GM21390 (cell line): ENCODE data around the gene MBTPS1.

Experiments
- ATAC-seq: cut with Tn5 transposase; IDR thresholded peaks from one replicate; pipeline ENCODE4 v1.9.1; 2021; ENCODE audit not compliant: unreplicated experiment

Gene MBTPS1

DNA sequence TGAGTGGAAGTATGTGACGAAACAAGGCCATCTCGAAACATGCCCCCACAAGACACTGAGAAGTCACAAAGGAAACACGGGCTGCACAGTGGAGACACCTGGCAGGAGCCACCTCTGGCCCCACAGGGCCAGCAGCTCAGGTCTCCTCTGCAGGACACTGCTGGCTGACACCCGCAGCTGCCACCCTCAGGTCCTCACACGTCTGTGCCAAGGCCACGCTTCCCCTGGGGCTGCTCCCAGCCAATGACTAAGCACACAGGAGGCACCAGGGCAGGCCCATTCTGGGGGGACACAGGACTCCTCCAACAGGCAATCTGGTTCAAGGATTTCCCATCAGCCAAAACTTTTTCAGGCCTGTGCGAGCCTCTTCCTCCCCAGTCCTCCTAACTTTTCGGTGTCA is 36.4 kb downstream of the MBTPS1 start:
- no peak for ATAC-seq

DNA sequence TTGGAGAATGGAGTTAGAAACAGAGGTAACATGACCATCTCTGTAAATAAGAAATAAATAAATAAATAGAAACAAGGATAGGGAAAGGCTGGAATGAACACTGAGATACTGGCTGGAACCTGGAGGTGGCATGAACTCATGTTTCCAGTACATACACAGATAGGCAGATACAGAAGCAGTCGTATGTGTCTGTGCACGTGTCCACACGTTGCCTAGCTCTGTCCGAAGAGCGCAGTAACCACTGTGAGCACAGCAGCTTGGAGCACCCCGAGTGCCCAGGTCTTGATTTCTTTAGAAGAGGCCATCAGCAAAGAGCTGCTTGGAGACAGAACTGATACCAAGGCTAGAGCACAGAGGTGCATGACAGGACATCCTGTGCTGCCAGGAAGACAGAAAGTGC is 37.1 kb downstream of the MBTPS1 start:
- no peak for ATAC-seq

DNA sequence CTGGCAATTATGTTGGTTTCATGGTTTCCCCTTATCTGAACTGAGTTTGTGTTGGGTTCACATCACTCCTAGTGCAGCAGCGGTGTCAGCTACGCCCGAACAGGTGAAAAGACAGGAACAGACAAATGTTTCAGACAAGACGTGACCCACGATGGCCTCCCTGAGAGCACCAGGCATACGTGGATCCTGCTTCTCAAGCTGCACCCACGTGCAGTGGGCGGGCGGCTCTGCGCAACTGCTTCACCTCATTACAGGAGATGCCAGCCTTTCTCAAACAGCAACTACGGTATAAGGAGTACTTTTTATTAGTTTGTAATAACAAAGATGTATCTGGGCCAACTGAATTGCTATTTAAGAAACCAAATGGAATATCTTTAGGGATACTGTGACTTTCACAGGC is 41.4 kb downstream of the MBTPS1 start:
- no peak for ATAC-seq

DNA sequence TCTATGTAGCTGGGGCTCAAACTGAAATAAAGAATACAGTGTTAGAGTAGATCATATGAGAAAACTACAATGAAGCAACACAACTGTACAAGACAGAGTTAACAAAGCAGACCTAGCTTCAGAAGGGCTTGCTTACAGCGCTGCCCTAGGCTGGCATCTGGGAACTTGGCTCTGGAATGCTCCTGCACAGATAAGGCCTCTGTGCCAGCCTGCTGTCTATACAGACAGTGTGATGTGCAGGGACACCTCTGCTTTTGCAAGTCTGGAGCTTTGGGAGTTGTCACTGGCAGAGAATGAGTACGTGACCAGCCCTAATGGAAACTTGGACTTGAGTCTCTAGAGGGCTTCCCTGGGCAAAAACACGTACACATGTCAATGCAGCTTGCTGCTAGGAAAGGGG is 42.0 kb downstream of the MBTPS1 start:
- ATAC-seq: no peak

DNA sequence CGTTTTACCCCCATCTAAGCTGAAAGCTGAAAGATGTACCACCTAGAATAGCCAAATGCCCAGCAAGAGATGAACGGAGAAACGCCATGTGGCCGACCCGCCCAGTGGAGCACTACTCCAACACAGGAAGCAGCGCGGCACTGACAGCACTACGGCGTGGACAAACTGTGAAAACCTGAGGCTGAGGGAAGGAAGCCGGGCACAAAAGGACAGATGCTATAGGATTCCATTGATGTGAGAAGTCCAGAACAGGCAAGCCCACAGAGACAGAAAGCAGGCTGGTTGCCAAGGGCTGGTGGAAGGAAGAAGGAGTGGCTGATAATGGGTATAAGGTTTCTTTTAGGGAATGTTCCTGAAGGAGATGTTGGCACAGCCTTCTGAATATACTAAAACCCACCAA is 44.7 kb downstream of the MBTPS1 start:
- no peak for ATAC-seq

DNA sequence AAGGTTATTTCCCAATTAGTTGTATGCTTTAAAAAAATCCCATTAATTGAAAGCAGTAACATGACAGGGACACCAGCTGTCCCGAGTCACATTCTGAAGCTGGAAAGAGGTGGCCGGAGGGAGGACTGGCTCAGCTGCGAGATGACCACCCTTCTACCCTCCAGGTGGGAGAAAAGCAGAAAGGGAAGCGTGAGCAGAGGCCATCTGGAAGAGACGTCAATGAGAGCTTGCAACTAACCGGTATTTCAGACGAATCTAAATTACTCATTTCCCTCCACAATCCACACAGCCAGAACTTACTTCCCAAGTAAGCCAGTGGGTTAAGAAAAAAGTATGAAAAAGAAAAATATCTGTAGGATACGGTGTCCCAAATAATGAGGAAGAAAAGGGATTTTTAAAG is 45.6 kb downstream of the MBTPS1 start:
- ATAC-seq: no peak

DNA sequence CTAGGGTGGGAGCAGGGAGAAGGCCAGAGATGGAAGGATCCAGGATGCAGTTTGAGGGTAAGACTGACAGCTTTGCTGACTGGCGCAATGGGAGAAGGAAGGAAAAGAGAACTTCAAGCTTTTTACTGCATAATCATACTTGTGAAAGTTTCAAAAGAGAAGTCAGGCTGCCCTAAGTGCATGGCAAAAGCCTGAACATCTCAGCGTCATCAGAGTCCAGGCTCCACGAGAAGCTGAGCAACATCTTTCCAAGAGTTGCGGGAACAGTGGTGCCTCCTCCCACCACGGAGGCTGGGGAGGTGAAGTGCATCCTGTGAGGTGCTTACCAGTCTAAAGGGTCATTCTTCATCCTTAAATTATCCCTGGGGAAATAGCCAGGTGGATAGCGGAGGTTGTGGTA is 47.2 kb downstream of the MBTPS1 start:
- ATAC-seq: no peak

DNA sequence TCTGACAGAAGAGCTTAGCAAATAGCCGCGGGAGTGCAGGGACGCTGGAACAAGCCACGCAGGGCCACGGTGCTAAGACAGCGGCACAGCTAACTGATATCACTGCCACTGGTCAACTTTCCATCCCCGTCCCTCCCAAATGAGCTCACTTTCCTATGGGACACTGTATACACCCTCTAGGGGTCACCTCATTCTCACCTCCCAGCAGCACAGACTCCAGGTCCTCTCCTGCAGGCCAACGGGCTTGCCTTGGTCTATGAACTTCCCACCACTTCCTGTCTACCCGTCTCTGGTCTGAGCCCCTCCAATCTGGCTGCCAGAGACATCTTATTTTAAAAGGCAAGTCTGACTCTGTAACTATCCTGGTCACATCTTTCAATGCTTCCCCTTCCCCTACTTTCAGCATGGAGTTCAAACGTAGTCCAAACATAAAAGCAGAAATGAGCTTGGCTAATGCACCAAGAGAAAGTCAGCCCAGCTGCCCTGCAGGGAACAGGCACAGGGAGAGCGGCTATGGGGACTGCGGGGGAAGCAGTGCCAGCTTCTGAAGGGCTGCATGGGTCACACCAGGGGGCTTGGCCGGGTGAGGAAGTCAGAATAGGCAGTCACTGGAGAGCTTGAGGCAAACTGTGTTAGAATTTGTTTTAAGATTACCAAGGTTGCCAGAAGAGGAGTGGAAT is 47.8 kb downstream of the MBTPS1 start:
- ATAC-seq: no peak

DNA sequence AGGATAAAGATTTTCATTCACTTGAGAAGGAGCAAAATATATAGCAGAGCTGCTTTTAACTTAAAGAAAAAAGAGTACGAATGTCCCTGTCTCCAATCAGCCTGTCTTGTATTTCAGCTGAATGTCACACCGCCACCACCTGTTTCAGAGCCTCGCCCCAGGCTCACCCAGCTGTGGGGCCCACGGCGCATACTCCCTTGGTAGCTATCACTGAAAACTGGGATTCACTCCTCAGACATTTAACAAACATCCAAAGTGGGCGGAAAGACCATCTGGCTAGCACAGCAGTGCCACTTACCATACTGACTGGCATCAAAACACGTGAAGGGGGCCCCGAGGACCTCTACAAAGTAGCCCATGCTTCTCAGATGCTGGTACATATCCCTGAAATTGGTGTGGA is 48.7 kb downstream of the MBTPS1 start:
- ATAC-seq: no peak

DNA sequence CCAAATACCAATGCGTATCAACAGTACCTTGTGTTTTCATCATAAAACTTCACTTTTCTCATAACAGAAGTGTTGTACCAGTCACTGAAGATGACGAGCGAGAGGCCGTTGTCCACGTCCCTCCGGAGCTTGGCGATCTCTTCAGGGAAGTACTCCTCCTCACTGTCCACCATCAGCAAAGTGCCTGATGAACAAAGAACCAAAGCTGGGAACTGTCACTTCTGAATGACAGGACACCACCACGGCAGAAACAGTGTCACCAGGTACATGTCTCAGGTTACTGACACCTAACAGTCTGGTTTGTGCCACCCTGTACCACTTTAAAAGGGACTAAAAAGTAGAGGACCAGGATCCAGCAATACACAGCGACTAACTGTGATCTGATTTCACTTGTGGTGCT is 49.1 kb downstream of the MBTPS1 start:
- no peak for ATAC-seq

DNA sequence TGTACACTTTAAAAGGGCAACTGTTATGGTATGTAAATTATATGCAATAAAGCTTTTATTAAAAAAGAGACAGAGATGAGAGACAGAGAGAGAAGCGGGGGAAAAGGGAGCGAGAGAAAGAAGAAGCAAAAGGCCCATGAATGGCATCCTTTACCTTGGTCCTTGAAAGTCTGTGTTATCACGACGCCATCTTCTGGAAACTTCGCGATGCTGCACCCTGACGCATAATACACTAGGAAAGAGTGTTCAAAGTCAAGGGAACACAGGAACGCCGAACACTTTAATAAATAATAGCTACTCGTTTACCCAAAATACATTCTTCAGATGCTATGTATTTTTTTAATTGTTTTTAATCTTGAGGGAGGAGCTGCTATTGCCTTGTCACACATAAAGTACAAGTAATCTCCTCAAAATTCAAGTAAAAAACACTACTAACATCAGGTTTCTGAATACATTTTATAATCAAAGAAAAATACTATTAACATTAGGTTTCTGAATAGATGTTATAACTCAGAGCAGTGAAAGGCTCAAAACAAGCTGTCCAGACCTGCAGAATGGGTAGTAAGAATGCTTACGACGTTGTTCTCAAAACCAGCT is 51.1 kb downstream of the MBTPS1 start:
- no peak for ATAC-seq

DNA sequence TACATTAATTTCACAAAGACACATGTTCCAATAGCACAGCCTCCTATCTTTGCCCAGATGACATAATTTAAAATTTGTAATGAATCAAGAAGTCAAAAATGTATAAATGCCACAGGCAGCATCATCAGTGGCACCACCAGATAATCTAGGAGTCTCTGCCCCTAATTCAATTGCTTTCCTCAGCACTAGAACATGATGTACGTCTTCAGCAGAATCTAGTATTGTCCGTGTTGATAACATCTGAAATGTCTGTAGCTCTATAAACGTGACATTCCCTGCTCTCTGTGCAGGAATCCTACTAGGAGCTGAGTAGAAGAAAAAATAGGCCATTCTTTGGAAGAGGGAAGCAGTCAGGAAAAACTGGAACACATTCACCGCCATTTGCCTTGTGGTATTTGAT is 52.8 kb downstream of the MBTPS1 start:
- ATAC-seq: no peak

DNA sequence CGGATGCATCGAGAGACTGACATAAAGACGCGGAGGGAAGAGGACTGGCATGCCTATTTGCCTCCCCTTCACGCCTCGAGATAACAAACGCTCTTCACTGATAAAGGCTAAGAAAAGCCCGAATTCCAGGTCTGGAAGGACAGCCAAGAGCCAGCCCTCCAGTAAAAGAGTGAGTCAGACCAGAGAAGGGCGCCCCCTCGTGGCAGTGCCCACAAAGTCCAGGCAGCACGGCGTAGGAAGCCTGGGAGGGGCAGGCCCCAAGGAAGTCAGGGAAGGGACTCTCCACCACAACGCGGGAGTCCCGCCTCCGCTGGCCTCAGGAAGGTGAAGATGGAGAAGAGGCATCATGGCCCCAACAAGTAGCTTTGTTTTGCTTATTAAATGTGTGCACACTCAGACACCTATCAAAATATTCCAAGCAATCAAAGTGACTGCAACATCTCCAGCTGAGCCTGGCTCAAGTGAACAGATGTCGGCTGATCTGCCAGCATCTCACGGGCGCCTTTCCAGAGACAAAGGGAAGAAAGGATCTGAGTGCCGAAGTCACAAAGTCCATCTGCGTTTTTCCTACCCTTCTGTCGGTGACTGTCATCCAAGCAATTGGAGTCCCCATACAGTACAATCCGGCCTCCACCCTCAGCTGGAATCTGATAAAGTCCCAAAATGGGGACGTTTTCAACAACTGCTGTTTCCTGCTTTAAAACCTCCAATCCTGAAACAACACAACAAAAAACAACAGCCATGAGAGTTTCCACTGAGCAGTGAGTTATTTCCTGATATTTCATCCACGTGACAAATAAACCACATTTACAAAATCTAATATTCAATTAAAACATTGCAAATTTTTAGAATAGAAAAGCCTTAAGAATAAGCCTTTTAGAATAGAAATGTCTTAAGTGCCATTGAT is 53.8 kb downstream of the MBTPS1 start:
- no peak for ATAC-seq

DNA sequence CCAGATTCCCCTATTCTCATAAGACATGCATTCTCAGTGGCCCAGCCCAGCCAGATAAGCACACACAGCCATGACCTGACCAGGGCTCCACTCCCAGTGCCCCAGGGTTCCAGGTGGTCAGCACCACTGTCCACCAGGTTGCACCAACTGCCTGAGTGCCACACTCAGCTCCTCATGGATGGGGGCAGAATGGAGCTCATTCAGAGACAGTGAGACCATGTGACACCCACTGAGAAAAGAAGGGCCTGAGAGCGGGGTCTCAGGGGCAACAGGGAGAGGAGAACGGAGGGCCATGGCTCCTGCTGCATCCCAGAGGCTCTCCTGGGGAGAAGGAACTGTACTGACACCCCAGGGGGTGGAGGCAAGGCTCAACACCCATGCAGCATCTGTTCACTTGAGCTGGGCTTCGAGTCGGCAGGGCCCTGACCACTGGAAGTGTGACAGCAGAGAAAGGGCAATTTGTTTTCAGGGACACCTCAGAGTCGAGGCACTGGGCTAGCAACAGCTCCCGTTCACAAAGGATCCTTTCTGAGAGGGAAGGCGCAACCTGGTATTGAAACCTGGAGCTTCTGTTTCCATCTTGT is 55.4 kb downstream of the MBTPS1 start:
- no peak for ATAC-seq

DNA sequence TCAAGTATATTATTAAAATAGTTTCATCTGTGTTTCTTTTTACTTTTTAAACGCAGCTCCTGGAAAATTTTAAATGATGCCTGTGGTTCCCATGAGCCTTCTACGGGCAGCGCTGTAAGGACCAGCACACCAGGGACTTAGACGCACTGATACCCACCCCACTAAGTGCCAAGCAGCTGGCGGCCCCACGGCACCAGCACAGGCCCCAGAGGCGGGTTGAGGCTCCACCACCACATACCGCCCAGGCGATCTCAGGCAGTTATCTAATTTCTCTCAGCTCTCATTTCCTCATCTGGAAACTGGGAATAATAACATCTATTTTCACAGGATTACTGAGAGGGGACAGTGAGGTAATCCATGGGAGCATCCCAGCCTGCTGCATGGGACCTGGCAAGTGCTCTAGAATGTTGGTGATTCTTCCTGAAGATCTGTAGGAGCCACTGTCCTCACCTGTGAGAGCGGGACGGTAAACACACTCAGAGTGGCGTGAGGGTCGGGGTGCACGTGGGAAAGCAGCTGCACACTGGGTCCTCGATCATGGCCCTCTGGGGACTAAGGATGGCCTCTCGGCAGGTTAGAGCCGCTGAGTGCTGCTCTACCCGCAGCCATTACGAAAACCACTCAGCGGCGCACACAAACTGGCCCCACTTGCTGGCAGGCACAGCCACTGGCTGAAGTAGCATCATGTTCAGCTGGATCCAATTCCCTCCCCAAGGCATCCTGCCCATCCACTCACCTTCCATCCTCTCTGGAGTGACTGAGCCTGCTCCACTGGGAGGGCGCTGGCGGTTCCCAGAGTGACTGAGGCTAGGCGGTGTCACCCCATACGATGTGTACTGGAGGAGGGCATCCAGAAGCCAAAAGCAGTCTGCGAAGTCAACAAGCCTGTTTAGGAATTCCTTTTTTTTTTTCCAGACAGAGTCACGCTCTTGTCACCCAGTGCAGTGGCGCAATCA is 56.5 kb downstream of the MBTPS1 start:
- ATAC-seq: no peak

DNA sequence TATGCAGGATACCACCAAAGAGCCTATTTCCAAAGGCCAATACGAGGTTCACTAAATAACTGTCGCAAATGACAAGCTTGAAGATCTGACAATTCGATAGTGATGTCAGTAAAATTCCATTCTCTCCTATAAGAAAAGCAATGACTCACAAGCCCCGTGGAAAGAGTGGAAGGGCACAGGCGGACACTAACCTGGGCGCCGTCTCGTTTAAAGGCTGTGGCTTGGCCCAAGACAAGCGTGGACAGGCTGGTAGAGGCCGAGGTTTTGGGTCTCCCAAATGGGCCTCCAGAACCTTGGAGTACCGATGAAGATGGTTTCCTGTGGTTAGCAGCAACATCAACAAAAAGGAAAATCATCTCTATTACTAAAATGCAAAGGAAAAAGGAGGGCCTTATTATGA is 57.6 kb downstream of the MBTPS1 start:
- no peak for ATAC-seq

DNA sequence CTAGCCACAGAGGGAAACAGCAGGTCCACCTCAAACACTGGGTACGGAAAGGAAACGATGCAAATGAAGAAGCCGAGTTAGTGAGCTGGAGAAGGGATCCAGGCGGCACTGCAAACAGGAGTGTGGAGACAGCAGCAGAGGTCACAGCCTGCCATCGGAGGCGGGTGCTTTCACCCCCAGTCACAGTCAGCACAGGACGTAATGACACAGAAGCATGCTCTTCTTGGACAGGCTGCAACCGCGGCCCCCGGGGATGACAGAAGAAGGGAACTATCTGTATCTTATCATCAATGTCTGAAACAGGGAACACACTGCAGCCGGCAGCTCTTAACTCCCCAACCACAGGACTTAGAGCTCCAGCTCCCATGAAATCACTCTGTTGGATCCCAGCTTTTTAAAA is 58.1 kb downstream of the MBTPS1 start:
- no peak for ATAC-seq

DNA sequence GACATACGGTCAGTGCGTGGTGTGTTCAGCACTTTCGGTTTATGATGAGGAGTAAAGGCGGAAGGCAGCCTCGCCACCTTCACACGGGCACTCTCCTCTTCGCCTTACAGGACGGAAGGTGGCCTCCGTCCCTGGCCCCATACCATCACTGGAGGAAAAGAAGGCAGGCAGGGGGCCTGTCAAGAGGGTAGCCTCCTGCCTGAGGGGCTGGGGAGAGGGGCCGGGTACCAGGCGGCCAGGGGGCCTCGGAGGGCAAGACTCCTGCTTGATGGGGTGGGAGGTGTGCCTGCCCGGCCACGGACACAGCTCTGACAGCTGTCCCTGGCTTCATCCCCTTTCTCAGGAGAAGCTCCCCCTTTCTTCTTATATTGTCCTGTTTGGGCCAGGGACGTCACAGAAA is 58.5 kb downstream of the MBTPS1 start:
- ATAC-seq: no peak

DNA sequence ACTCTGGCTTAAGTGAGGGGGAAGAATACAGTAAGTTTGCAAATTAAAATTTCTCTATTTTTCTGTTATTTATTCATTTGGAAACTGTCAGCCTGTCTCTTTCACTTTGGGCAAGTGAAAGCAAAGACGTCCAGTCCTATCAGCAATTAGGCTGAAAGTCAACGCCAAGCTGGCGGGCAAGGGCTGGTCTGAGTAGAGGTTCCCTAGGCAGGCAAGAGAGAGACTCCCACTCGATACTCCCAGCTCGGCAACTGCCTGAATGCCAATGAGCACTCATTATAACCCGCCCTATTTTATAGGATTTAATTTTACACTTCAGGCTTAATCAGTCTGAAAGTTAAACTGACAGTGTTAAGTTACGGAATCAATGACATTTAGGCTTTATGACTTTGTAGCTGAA is 59.8 kb downstream of the MBTPS1 start:
- no peak for ATAC-seq

DNA sequence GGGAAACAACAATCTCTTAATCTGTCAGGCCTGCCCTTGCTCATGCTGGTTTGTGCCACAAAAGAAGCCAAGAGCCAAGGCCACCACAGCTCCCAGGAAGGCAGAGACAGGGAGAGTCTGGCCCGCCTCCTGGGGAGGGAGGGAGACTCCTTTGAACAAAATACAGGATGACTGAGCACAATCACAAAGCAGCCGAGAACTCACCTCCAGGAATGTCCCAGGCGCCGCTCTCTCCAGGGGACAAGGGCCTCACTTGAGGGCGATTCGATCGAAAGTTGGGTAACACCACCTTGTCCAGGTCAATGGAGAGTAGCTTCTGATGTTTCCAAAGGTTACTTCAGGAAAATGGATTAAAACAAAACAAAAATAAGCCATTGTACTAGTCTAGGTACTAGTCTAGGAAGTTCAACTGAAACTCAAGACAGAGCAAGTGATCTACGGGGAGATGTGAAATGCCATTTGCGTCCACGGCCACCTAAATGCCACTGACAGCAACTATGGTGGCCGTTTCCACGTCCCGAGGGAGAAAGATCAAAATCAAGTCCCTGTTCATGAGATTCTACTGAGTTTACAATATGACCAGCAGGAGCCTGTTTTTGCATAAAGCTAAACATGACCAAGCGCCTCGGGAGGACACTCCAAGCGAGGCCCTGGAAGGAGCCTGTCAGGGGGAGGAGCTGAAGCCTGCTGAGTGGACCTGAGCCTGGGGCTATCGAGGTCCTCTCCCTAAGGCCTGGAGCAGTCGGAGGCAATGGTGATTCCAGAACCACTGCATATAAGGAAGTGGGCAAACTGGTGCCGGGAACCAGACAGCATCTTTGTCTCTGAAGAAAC is 60.7 kb downstream of the MBTPS1 start:
- no peak for ATAC-seq
